ENCODE data around the gene DHDDS. TPM values are rescaled to one million over a fixed set of nuclear protein-coding genes. Genes with fewer than 3 reads are reported as not detected.

The DHDDS gene
- total and polyA plus RNA-seq, 9 donors: 13.0 to 46.2 (median 27.3) TPM

DNA sequence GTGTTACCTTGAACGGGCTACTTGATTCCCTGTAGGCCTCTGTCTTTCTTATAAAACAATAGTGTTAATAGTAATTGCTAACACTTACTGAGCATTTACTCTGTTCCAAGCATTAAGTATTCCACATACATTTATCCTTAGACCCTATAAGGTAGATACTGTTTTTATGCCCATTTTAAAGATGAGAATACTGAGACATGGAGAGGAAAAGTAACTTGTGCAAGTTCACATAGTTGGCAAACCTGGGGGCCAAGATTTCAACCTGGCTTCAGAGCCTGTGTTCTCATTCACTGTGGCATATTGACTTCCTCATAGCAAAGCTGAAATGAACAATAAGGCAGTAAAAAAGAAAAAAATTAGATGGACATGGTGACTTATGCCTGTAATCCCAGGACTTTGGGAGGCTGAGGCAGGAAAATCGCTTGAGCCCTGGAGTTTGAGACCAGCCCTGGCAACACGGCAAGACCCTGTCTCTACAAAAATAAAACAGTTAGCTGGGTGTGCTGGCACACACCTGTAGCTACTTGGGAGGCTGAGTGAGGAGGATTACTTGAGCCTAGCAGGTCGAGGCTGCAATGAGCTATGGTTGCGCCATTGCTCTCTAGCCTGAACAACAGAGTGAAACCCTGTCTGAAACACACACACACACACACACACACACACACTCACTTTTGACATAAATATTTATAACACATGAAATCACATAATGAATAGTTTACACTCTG, 20.5 kb downstream of the DHDDS start:
- TF ChIP-seq, protein P1, sequence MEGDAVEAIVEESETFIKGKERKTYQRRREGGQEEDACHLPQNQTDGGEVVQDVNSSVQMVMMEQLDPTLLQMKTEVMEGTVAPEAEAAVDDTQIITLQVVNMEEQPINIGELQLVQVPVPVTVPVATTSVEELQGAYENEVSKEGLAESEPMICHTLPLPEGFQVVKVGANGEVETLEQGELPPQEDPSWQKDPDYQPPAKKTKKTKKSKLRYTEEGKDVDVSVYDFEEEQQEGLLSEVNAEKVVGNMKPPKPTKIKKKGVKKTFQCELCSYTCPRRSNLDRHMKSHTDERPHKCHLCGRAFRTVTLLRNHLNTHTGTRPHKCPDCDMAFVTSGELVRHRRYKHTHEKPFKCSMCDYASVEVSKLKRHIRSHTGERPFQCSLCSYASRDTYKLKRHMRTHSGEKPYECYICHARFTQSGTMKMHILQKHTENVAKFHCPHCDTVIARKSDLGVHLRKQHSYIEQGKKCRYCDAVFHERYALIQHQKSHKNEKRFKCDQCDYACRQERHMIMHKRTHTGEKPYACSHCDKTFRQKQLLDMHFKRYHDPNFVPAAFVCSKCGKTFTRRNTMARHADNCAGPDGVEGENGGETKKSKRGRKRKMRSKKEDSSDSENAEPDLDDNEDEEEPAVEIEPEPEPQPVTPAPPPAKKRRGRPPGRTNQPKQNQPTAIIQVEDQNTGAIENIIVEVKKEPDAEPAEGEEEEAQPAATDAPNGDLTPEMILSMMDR (IDR thresholded peaks at IDR 0.05): no peak
- TF ChIP-seq POLR2A (IDR thresholded peaks at IDR 0.05) (no peak), EP300 (IDR thresholded peaks at IDR 0.05) (no peak)
- Histone ChIP-seq H3K9me3 (no peaks in the 10 kb centered on the region), H3K4me1 (ENCODE audit: insufficient read depth) (no peaks in the 10 kb centered on the region), H3K36me3 (no peaks in the 10 kb centered on the region), H3K27me3 (no peaks in the 10 kb centered on the region), H3K27ac (no peak overlapping the region), H3K4me3 (no peak overlapping the region)
- intact Hi-C loops (cut with DNase I): no loop called here
- 89 to 93% (median 91%) methylated on average over 5 of the region's 5 CpGs for WGBS, 3 donors
- no peak for DNase-seq

DNA sequence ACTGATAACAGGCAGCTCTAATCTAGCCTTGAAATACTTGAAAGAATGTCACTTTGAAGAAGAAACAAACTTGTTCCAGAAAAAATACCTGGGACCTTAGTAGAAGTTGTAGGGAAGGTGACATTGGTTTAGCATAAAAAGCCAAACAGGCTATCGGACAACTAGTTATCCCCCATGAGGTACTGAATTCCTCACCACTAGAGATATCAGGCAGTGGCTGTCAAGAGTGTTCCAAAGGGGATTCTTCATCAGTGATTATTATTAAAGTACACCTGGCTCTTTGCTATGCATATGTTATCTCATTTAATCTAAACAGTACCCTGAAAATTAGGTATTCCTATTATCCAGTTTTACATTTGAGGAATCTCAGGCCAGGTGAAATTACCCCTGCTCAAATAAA, 27.0 kb downstream of the DHDDS start:
- intact Hi-C loops (cut with DNase I): no loop called here
- 89 to 91% (median 90%) methylated on average over 1 of the region's 1 CpG for WGBS, 3 donors
- Histone ChIP-seq H3K9me3 (no peaks in the 10 kb centered on the region), H3K36me3 (no peaks in the 10 kb centered on the region), H3K27ac (no peak overlapping the region), H3K4me1 (ENCODE audit: insufficient read depth) (no peaks in the 10 kb centered on the region), H3K27me3 (no peaks in the 10 kb centered on the region), H3K4me3 (no peak overlapping the region)
- TF ChIP-seq POLR2A (IDR thresholded peaks at IDR 0.05) (no peak), EP300 (IDR thresholded peaks at IDR 0.05) (no peak)
- TF ChIP-seq, protein P1 (IDR thresholded peaks at IDR 0.05): no peak
- no peak for DNase-seq

DNA sequence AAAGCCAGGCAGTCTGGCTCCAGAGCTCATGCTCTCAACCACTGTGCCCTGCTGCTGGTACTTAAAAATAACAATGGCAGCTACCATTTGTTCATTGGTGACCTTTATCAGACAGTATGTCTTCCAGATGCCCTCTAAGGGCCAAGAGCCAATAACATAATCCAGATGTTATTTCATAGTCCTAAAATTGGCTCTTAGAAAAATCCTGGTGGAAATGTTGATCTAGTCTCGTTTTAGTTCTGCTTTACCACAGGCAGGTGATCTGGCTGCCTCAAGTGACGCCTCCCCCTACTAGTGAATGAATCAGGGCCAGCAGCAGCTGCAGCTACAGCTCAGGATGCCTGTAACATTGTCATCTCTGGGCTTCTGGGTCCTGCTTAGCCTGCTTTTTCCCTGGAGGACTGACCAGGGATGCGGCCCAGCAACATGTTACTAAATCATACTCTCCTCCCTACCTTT, 27.5 kb downstream of the DHDDS start:
- H3K9me3 ChIP-seq: no peaks in the 10 kb centered on the region
- intact Hi-C loops (cut with DNase I): no loop called here
- no peaks in the 10 kb centered on the region for H3K4me1 ChIP-seq (ENCODE audit: insufficient read depth)
- TF ChIP-seq, protein P1 (IDR thresholded peaks at IDR 0.05): no peak
- TF ChIP-seq EP300 (IDR thresholded peaks at IDR 0.05): no peak
- no peak for TF ChIP-seq POLR2A (IDR thresholded peaks at IDR 0.05)
- no peak overlapping the region for H3K4me3 ChIP-seq
- no peak for DNase-seq
- H3K27me3 ChIP-seq: no peaks in the 10 kb centered on the region
- WGBS, 3 donors: 69 to 73% (median 72%) methylated on average over 3 of the region's 3 CpGs
- H3K36me3 ChIP-seq: no peaks in the 10 kb centered on the region
- no peak overlapping the region for H3K27ac ChIP-seq

DNA sequence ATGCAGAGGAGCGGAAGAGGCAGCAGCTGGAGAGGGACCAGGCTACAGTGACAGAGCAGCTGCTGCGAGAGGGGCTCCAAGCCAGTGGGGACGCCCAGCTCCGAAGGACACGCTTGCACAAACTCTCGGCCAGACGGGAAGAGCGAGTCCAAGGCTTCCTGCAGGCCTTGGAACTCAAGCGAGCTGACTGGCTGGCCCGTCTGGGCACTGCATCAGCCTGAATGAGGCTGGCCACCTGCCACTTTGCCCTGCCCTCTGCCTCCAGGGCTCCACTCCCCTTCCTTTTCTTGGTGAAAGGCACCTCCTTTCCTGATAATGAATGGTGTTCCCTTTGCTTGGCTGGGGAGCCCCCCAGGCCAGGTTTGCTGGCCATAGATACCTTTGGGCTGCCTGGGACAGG, 36.8 kb downstream of the DHDDS start:
- DNase-seq: peak in 2 of 5 donors; percentile 34 to 45

More for the DNA sequence above, 36.8 kb downstream of the DHDDS start:
- 64 to 75% (median 69%) methylated on average over 10 of the region's 10 CpGs for WGBS, 3 donors
- H3K4me3 ChIP-seq: no peak overlapping the region
- no peaks in the 10 kb centered on the region for H3K27me3 ChIP-seq
- TF ChIP-seq, protein P1 (IDR thresholded peaks at IDR 0.05): no peak
- no peak for TF ChIP-seq EP300 (IDR thresholded peaks at IDR 0.05)
- TF ChIP-seq POLR2A (IDR thresholded peaks at IDR 0.05): no peak
- peaks cover 8% of the 10 kb centered on the region for H3K4me1 ChIP-seq (ENCODE audit: insufficient read depth)
- no peaks in the 10 kb centered on the region for H3K36me3 ChIP-seq
- H3K9me3 ChIP-seq: no peaks in the 10 kb centered on the region
- no peak overlapping the region for H3K27ac ChIP-seq
- intact Hi-C loops (cut with DNase I): no loop called here
